ENCODE data around the gene RIT2.

- TF ChIP-seq, protein P1, sequence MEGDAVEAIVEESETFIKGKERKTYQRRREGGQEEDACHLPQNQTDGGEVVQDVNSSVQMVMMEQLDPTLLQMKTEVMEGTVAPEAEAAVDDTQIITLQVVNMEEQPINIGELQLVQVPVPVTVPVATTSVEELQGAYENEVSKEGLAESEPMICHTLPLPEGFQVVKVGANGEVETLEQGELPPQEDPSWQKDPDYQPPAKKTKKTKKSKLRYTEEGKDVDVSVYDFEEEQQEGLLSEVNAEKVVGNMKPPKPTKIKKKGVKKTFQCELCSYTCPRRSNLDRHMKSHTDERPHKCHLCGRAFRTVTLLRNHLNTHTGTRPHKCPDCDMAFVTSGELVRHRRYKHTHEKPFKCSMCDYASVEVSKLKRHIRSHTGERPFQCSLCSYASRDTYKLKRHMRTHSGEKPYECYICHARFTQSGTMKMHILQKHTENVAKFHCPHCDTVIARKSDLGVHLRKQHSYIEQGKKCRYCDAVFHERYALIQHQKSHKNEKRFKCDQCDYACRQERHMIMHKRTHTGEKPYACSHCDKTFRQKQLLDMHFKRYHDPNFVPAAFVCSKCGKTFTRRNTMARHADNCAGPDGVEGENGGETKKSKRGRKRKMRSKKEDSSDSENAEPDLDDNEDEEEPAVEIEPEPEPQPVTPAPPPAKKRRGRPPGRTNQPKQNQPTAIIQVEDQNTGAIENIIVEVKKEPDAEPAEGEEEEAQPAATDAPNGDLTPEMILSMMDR (IDR thresholded peaks at IDR 0.05; ENCODE audit: insufficient read depth, low read length, poor library complexity, severe bottlenecking): no peak
- no peak for TF ChIP-seq EZH2phosphoT487 (conservative IDR thresholded peaks at IDR 0.05; ENCODE audit: low read length)
These were observed 44.4 kb upstream of the RIT2 start for GRCh38 chr18:43159926-43160325.
